ENCODE data around the gene ZFP36L2.

The ZFP36L2 gene

DNA sequence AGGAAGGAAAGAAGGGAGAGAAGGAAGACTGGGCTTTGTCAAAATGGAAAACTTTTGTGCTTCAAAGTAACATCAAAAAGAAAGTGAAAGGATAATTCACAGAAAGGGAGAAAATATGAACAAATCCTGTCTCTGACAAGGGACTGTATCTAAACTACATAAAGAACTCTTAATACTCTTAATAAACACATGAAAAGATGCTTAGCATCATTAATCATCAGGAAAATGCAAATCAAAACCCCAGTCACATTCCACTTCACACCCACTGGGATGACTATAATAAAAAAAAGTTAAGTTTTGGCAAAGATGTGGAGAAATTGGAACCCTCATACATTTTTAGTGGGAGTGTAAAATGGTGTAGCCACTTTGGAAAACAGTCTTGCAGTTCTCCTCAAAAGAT lies 11.8 kb upstream of the ZFP36L2 start:
- Mint-ChIP-seq H3K27me3 (no peaks in the 10 kb centered on the region), H3K4me3 (no peak overlapping the region), H3K9me3 (no peaks in the 10 kb centered on the region), H3K27ac (peak overlapping the region; percentile 94), H3K36me3 (ENCODE audit: low read depth) (peaks cover 4% of the 10 kb centered on the region), H3K4me1 (ENCODE audit: low read depth) (peaks cover 75% of the 10 kb centered on the region)
- intact Hi-C loops (cut with micrococcal nuclease): loop anchor here (10.0 kb wide), 1 partner anchor 167 kb away; no protein-coding TSS in a partner anchor

DNA sequence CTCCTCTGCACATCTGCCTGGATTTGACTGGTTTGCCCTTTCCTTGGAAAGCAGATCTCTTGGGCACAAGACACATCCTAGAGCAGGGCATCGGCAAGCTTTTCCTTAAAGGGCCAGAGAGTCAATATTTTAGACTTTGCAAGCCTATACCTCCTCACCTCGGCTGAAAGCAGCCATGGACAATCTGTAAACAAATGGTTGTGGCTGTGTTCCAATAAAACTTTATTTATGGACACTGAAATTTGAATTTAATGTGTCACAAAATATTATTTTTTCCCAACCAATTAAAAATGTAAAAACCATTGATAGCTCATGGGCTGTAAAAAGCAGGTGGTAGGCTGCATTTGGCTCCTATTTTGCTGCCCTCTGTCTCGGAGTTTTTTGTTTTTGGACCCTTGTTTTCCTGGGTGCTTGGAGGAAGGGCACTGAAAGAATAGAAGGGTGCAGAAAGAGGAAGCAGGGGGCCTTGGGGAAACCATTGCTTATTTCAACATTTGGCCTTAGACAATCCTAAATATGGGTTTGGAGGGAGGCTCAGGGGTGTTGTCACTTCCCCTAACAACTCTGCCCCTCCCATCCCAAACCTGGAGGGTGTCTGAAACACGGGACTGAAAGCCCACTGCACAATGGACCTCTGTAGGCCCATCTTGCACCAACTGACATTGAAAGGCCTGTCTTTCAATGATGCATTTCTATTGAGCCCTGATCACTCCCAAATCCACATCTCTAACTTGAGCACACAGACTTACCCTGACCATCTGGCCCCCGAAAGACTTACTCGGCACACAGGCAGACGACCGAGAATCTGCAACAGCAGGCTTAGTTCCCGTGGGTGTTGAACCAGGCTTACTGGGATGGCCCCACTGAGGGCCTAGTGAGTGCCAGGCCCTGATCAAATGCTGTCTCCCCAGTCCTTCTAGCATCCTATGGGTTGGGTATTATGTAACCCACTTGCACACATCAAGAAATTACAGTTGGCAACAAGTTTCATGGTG lies 7.1 kb upstream of the ZFP36L2 start:
- no peaks in the 10 kb centered on the region for H3K27me3 Mint-ChIP-seq
- H3K4me1 Mint-ChIP-seq (ENCODE audit: low read depth): peaks cover 78% of the 10 kb centered on the region
- intact Hi-C loops (cut with micrococcal nuclease): loop anchor here (5.0 to 10.0 kb wide), 2 partner anchors 171 to 249 kb away; no protein-coding TSS in a partner anchor
- no peak overlapping the region for H3K4me3 Mint-ChIP-seq
- H3K36me3 Mint-ChIP-seq (ENCODE audit: low read depth): peaks cover 24% of the 10 kb centered on the region
- H3K9me3 Mint-ChIP-seq: no peaks in the 10 kb centered on the region
- H3K27ac Mint-ChIP-seq: peak overlapping the region; percentile 79

DNA sequence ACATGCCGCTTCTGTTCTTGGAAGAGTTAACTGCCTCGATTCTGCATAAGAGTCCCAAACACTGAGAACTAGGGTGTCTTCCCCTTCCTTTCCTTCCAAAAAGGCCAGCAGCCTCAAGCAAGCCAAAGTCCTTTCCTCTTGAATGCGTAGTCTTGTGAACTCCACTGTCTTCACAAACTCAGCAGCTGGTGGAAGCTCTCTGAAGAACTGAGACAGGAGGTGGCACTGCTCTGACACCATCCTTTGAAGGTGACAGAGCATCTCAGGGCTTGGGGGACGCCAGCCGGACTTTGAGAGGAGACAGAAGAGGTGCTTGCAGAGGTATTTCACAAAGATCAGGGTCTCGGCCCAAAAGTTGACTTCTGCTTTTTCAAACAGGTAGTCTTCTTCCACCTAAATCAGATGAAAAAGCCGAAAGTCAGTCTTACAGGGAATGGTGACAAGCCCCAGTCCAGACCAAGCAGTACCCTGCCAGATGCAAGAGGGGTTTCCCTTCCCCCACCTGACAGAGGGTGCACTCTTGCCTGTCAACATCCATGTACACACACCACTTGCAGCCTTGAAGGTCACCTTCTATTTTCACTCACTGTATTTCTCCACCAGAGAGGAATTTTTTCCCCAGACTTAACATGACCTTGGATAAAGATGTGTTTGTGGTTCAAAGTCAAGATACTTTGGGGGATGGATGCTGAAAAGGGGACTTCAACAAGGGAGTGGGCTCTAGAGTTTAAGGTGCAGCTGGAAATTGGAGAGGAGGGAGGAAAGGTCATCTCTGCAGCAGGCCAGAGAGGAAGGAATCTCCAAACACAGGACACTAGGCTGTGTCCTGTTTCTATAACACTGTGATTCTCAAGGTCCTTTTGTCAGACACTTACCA lies 4.8 kb upstream of the ZFP36L2 start:
- peak overlapping the region; percentile 17 for H3K27ac Mint-ChIP-seq
- H3K9me3 Mint-ChIP-seq: no peaks in the 10 kb centered on the region
- peaks cover 73% of the 10 kb centered on the region for H3K4me1 Mint-ChIP-seq (ENCODE audit: low read depth)
- no peak overlapping the region for H3K4me3 Mint-ChIP-seq
- intact Hi-C loops (cut with micrococcal nuclease): loop anchor here (5.0 to 10.0 kb wide), 2 partner anchors 174 to 251 kb away; no protein-coding TSS in a partner anchor
- H3K27me3 Mint-ChIP-seq: no peaks in the 10 kb centered on the region
- H3K36me3 Mint-ChIP-seq (ENCODE audit: low read depth): peaks cover 33% of the 10 kb centered on the region

DNA sequence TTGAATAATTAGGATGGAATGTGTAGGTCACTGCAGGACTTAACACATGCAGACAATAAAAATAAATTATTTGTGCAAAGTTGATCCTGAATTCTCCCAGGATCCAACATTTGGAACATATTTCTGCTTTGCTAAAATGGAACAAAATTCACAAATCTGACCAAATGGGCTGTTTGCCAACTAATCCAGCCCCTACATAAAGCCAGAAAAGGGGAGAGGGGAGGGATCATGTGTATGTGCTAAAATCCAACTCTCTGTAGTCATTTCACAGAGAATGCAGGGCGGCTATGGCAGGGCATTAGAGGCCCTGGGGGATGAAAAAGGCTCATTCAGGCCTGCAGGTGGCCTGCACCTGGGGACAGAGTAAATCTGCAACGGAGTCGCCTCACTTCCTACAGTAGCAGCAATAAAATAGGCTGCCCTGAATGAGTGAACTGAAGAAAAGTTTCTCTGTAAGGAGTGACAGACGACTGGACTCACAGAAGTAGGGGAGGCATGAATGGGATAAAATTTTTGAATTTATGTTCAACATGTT lies 4.0 kb upstream of the ZFP36L2 start:
- Mint-ChIP-seq H3K4me1 (ENCODE audit: low read depth) (peaks cover 68% of the 10 kb centered on the region), H3K27ac (no peak overlapping the region), H3K36me3 (ENCODE audit: low read depth) (peaks cover 41% of the 10 kb centered on the region), H3K9me3 (no peaks in the 10 kb centered on the region), H3K4me3 (no peak overlapping the region), H3K27me3 (no peaks in the 10 kb centered on the region)
- intact Hi-C loops (cut with micrococcal nuclease): loop anchor here (5.0 to 10.0 kb wide), 2 partner anchors 174 to 252 kb away; no protein-coding TSS in a partner anchor

DNA sequence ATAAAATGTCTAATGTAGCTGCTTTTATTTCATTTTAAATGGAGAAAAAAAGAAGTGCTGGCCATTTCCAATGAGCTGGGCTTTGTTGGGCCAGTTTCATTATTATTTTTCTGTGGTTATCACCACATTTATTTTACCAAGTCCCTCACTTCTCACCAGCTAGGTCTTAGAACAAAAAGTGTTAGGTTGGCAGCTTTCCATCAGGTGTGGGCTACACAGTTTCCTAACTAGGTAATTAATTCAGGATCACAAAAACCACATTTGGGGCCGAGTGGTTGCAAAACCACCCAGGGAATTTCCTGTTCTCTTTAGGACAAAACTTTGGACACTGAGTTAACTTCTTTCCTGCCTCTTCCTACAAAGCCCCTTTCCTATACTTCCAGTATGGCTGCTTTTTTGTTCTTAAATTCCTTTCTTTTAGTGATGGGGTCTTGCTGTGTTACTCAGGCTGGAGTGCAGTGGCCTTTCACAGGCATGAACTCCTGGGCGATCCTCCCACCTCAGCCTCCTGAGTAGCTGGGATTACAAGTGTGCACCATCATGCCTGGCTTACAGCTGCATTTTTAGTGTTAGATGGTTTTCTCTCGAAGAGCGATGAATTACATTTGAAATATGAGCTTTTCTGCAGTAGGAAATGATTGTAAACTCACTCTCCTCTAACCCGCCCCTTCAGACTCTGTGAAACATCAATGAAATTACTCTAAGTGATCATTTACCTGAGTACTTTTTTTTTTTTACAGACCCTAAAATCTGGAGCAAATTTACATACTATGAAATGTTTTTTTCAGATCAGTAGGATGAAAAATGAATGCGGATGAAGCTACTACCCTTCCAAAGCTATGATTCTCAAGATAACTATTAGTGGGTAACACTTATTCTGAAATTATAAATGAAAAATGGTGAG lies 2.6 kb upstream of the ZFP36L2 start:
- intact Hi-C loops (cut with micrococcal nuclease): loop anchor here (1.0 to 5.0 kb wide), 6 partner anchors 204 to 402 kb away; no protein-coding TSS in a partner anchor
- H3K4me1 Mint-ChIP-seq (ENCODE audit: low read depth): peaks cover 60% of the 10 kb centered on the region
- H3K36me3 Mint-ChIP-seq (ENCODE audit: low read depth): peaks cover 55% of the 10 kb centered on the region
- H3K9me3 Mint-ChIP-seq: no peaks in the 10 kb centered on the region
- H3K27me3 Mint-ChIP-seq: no peaks in the 10 kb centered on the region
- H3K4me3 Mint-ChIP-seq: no peak overlapping the region
- no peak overlapping the region for H3K27ac Mint-ChIP-seq

DNA sequence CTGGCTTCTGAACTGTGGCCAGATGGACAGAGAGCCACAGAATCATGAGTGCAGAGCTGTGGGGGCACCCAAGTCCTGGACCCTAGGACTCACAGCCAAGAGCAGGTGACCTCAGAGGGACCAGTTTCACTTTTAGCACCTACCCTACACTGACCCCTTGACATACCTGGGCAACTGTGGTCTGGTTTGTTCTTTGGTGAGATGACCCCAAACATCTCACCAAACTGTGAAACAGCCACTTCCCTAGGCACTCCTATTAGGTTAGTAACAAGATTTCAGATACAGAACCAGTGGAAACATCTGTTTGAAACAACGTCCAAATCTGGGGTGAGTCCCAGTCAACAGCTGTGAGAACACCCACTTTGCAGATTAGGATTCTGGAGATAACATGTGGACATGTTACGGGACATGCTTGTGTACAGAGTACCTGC lies 1.9 kb upstream of the ZFP36L2 start:
- Mint-ChIP-seq H3K27ac (peak overlapping the region; percentile 98), H3K27me3 (no peaks in the 10 kb centered on the region), H3K4me3 (no peak overlapping the region), H3K36me3 (ENCODE audit: low read depth) (peaks cover 62% of the 10 kb centered on the region), H3K4me1 (ENCODE audit: low read depth) (peaks cover 54% of the 10 kb centered on the region), H3K9me3 (no peaks in the 10 kb centered on the region)
- intact Hi-C loops (cut with micrococcal nuclease): loop anchor here (2.0 to 5.0 kb wide), 4 partner anchors 204 to 401 kb away; no protein-coding TSS in a partner anchor

DNA sequence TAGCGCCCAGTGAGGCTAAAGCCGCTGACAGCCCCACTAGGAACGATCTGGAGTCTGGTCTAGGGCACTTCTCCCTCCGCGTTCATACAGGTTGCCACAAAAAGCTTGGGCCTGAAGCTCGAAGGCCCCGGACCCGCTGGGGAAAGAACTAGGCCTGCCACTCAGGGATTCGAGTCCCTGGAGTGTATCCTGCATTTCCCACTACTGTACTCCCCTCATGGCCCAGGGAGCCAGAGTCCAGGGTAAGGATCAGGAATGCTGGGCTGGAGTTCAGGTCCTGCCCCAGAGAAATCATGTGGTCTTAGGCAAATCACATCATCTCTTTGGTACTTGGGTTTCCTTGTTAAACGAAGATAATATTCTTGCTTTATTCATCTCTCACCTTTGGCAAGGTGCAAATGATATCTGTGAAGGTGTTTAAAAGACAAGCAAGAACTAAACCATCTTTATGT lies 1.4 kb upstream of the ZFP36L2 start:
- Mint-ChIP-seq H3K36me3 (ENCODE audit: low read depth) (peaks cover 67% of the 10 kb centered on the region), H3K27ac (peak overlapping the region; percentile 98), H3K4me1 (ENCODE audit: low read depth) (peaks cover 49% of the 10 kb centered on the region), H3K27me3 (no peaks in the 10 kb centered on the region), H3K4me3 (peak overlapping the region; percentile 89), H3K9me3 (no peaks in the 10 kb centered on the region)
- intact Hi-C loops (cut with micrococcal nuclease): loop anchor here (2.0 to 5.0 kb wide), 5 partner anchors 97 to 401 kb away; no protein-coding TSS in a partner anchor

DNA sequence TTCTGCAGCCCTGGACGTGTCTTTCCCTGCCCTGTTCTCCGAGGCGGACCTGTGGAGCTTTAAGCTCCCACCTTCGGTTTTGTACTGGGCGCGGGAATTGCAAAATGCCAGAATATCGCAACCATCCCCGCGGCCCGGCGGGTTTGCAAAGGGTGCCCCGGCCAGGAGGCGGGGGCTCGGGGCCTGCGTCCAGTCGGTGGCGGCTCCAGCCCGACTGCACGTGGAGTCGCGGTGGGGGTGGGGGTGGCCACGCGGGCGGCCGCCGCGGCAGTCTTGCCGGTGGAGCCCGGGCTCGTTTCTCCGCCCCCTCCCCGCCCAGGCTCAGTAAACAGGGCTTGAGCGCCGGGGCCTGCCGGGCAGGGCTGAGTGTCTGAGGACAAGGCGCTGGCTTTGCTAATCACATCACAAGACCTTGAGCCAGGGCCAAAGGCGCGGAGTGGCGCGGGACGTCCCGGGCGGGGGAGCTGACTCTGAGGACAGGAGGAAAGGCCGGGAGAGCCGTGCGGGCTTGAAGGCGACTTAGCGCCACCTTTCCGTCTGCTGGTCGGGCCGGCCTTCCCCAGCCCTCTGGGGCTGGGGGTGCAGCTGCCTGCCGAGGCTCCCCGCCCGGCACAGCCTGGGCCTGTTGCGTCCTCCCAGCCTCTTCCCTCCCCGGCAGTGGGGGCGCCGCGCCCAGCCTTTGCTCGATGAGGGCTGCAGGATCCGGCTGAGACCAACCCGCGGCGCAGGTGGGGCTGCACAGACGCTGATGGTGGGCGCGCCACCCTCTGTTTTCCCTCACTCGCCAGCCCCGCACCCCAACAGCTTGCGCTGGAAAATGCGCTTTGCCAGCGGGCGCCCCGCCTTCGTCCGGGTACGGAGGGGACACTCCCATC lies 786 bp upstream of the ZFP36L2 start:
- Mint-ChIP-seq H3K4me1 (ENCODE audit: low read depth) (peaks cover 43% of the 10 kb centered on the region), H3K36me3 (ENCODE audit: low read depth) (peaks cover 73% of the 10 kb centered on the region), H3K9me3 (no peaks in the 10 kb centered on the region), H3K4me3 (peak overlapping the region; percentile 89), H3K27ac (peak overlapping the region; percentile 98), H3K27me3 (no peaks in the 10 kb centered on the region)
- intact Hi-C loops (cut with micrococcal nuclease): loop anchor here (2.0 to 5.0 kb wide), 3 partner anchors 96 to 400 kb away; no protein-coding TSS in a partner anchor

DNA sequence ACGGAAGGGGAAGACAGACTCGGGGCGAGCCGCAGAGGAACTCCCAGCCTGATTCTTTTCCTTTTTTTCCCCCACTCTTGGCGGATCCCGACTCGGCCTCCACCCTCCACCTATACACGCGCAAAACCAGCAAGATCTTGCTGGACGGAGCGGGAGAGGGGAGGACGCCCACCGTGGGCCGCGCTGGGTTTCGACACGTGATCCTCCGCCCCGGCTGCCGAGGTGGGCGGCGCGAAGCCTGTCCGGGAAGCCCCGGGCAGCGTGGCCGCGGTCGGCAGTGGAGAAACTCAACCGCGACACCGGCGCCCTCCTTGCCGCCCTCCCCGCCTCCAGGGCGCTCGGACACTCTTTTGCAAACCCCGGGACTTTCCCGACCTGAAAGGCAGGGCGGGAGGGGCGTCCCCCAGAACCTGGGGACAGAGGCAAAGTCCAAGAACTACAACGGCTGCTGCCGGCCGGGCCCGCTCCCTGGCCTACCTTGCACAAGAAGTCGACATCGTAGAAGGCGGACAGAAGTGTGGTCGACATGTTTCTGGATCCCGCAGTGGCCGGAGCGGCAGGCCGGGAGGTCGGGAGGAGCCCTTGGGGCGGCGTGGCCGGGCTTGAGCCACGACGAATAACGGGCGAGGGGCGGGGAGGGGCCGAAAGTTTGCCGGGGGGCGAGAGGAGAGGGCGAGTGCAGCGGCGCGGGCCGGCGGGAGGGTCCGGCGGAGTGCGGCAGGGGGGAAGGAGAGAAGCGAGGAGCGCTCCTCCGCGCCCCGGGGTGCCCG lies 433 bp downstream of the ZFP36L2 start:
- Mint-ChIP-seq H3K4me1 (ENCODE audit: low read depth) (peaks cover 43% of the 10 kb centered on the region), H3K9me3 (no peaks in the 10 kb centered on the region), H3K27me3 (no peaks in the 10 kb centered on the region), H3K27ac (peak overlapping the region; percentile 98), H3K36me3 (ENCODE audit: low read depth) (peaks cover 78% of the 10 kb centered on the region), H3K4me3 (peak overlapping the region; percentile 93)
- intact Hi-C loops (cut with micrococcal nuclease): loop anchor here (2.0 to 5.0 kb wide), 3 partner anchors 95 to 399 kb away; no protein-coding TSS in a partner anchor

DNA sequence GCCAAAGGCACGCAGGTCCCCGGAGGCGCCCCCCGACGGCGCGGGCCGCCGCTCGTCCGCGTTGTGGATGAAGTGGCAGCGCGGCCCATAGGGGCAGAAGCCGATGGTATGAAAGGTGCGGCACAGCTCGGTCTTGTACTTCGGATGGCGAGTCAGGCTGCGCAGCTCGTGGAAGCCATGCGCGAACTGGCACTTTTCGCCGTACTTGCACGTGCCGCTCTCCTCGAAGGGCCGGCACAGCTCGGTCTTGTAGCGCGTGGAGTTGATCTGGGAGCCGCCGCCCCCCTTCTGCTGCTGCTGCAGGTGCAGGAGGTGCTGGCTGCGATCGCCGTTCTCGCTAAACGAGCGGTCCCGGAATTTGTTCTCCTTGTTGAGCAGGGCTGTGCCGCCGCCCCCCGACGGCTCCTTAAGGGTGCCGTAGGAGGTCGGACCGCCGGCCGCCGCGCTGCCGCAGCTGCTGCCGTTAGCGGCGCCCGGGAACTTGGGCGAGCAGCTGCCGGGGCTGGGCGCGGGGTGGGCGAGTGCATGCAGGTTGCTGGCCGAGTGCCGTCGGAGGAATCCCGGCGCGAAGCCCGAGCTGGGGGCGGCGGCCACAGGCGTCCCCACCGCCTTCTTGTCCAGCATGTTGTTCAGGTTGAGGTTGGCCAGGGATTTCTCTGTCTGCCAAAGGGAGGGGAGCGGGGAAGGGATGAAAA lies 1.2 kb downstream of the ZFP36L2 start:
- peak overlapping the region; percentile 93 for H3K4me3 Mint-ChIP-seq
- H3K36me3 Mint-ChIP-seq (ENCODE audit: low read depth): peaks cover 77% of the 10 kb centered on the region
- no peaks in the 10 kb centered on the region for H3K27me3 Mint-ChIP-seq
- intact Hi-C loops (cut with micrococcal nuclease): loop anchor here (5.0 kb wide), 2 partner anchors 317 to 398 kb away; no protein-coding TSS in a partner anchor
- no peaks in the 10 kb centered on the region for H3K9me3 Mint-ChIP-seq
- peak overlapping the region; percentile 98 for H3K27ac Mint-ChIP-seq
- peaks cover 42% of the 10 kb centered on the region for H3K4me1 Mint-ChIP-seq (ENCODE audit: low read depth)
